Measurements from ENCODE around the gene TUBB3. TPM values are rescaled to one million over a fixed set of nuclear protein-coding genes. Genes with fewer than 3 reads are reported as not detected.

TUBB3 gene
- total RNA-seq, 1 donor from 2014 or later = 541 TPM

DNA sequence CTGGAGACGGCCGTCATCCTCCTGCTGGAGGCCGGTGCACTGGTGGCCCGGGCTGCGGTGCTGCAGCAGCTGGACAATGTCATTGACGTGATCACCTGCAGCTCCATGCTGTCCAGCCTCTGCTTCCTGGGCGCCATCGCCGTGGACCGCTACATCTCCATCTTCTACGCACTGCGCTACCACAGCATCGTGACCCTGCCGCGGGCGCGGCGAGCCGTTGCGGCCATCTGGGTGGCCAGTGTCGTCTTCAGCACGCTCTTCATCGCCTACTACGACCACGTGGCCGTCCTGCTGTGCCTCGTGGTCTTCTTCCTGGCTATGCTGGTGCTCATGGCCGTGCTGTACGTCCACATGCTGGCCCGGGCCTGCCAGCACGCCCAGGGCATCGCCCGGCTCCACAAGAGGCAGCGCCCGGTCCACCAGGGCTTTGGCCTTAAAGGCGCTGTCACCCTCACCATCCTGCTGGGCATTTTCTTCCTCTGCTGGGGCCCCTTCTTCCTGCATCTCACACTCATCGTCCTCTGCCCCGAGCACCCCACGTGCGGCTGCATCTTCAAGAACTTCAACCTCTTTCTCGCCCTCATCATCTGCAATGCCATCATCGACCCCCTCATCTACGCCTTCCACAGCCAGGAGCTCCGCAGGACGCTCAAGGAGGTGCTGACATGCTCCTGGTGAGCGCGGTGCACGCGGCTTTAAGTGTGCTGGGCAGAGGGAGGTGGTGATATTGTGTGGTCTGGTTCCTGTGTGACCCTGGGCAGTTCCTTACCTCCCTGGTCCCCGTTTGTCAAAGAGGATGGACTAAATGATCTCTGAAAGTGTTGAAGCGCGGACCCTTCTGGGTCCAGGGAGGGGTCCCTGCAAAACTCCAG is 3.4 kb upstream of the TUBB3 start:
- DNase-seq (ENCODE audit: low read depth, low spot score) = no peak
- H3K4me3 Mint-ChIP-seq = peak overlapping the region; percentile 83

GRCh38 chr16:89920723-89921122 is 2.4 kb upstream of the TUBB3 start:
- DNase-seq (ENCODE audit: low read depth, low spot score) = no peak
- H3K27me3 Mint-ChIP-seq (ENCODE audit: low read depth) = peaks cover 11% of the 10 kb centered on the region
- peaks cover 44% of the 10 kb centered on the region for H3K4me1 Mint-ChIP-seq
- H3K27ac Mint-ChIP-seq (ENCODE audit: unreplicated experiment) = no peak overlapping the region
- no peaks in the 10 kb centered on the region for H3K36me3 Mint-ChIP-seq (ENCODE audit: low read depth)
- no peaks in the 10 kb centered on the region for H3K9me3 Mint-ChIP-seq
- TF ChIP-seq, protein P1, sequence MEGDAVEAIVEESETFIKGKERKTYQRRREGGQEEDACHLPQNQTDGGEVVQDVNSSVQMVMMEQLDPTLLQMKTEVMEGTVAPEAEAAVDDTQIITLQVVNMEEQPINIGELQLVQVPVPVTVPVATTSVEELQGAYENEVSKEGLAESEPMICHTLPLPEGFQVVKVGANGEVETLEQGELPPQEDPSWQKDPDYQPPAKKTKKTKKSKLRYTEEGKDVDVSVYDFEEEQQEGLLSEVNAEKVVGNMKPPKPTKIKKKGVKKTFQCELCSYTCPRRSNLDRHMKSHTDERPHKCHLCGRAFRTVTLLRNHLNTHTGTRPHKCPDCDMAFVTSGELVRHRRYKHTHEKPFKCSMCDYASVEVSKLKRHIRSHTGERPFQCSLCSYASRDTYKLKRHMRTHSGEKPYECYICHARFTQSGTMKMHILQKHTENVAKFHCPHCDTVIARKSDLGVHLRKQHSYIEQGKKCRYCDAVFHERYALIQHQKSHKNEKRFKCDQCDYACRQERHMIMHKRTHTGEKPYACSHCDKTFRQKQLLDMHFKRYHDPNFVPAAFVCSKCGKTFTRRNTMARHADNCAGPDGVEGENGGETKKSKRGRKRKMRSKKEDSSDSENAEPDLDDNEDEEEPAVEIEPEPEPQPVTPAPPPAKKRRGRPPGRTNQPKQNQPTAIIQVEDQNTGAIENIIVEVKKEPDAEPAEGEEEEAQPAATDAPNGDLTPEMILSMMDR (conservative IDR thresholded peaks at IDR 0.05) = no peak
- H3K4me3 Mint-ChIP-seq = peak overlapping the region; percentile 83

More for the DNA sequence above, 3.4 kb upstream of the TUBB3 start:
- no peaks in the 10 kb centered on the region for H3K9me3 Mint-ChIP-seq
- H3K4me1 Mint-ChIP-seq = peaks cover 47% of the 10 kb centered on the region
- peaks cover 6% of the 10 kb centered on the region for H3K27me3 Mint-ChIP-seq (ENCODE audit: low read depth)
- H3K27ac Mint-ChIP-seq (ENCODE audit: unreplicated experiment) = peak overlapping the region; percentile 87
- TF ChIP-seq, protein P1 (conservative IDR thresholded peaks at IDR 0.05) = no peak
- H3K36me3 Mint-ChIP-seq (ENCODE audit: low read depth) = no peaks in the 10 kb centered on the region

DNA sequence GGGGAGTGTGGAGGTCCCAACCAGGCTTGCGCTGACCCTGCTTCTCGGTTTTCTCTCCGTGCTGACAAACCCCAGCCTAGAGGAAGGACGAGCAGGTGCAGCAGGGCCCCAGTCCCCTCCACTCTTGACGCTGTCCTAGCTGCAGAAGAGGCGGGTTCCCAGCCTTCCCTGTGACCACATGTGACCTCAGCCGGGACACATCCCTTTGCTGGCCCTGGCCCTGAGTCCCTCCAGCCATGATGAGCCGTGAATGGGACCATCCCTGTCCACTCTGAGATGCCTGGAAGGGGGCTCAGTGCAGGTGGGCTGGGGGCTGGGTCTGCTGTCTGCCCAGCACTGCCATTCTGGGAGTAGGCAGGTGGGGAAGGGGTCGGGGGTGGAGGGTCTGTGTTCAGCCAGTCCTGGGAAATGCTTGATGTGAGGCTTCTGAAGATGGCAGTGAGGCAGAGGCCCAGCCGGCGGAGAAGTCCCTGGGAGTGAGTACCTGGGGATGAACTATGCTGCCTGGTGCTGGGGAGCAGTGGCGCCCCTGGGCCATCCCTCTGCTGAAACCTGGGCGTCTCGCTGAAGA is 1.9 kb upstream of the TUBB3 start:
- no peaks in the 10 kb centered on the region for H3K36me3 Mint-ChIP-seq (ENCODE audit: low read depth)
- H3K27ac Mint-ChIP-seq (ENCODE audit: unreplicated experiment) = no peak overlapping the region
- no peaks in the 10 kb centered on the region for H3K9me3 Mint-ChIP-seq
- no peak for DNase-seq (ENCODE audit: low read depth, low spot score)
- peaks cover 41% of the 10 kb centered on the region for H3K4me1 Mint-ChIP-seq
- peak overlapping the region; percentile 98 for H3K4me3 Mint-ChIP-seq
- H3K27me3 Mint-ChIP-seq (ENCODE audit: low read depth) = peaks cover 11% of the 10 kb centered on the region
- TF ChIP-seq, protein P1 (conservative IDR thresholded peaks at IDR 0.05) = no peak

GRCh38 chr16:89921702-89922476 is 1.3 kb upstream of the TUBB3 start:
- H3K36me3 Mint-ChIP-seq (ENCODE audit: low read depth) = no peaks in the 10 kb centered on the region
- peak overlapping the region; percentile 98 for H3K27ac Mint-ChIP-seq (ENCODE audit: unreplicated experiment)
- peaks cover 40% of the 10 kb centered on the region for H3K4me1 Mint-ChIP-seq
- peak; percentile 60 for DNase-seq (ENCODE audit: low read depth, low spot score)
- H3K27me3 Mint-ChIP-seq (ENCODE audit: low read depth) = peaks cover 11% of the 10 kb centered on the region
- peak overlapping the region; percentile 98 for H3K4me3 Mint-ChIP-seq
- no peaks in the 10 kb centered on the region for H3K9me3 Mint-ChIP-seq
- TF ChIP-seq, protein P1 (conservative IDR thresholded peaks at IDR 0.05) = no peak

GRCh38 chr16:89922477-89922883 is 662 bp upstream of the TUBB3 start:
- H3K4me1 Mint-ChIP-seq = peaks cover 41% of the 10 kb centered on the region
- no peaks in the 10 kb centered on the region for H3K9me3 Mint-ChIP-seq
- no peaks in the 10 kb centered on the region for H3K36me3 Mint-ChIP-seq (ENCODE audit: low read depth)
- DNase-seq (ENCODE audit: low read depth, low spot score) = peak; percentile 61
- H3K4me3 Mint-ChIP-seq = peak overlapping the region; percentile 98
- H3K27ac Mint-ChIP-seq (ENCODE audit: unreplicated experiment) = peak overlapping the region; percentile 98
- TF ChIP-seq, protein P1 (conservative IDR thresholded peaks at IDR 0.05) = no peak
- H3K27me3 Mint-ChIP-seq (ENCODE audit: low read depth) = peaks cover 11% of the 10 kb centered on the region
